ENCODE data around the gene DDAH1.

Gene DDAH1

GRCh38 chr1:85397490-85398032, 67.4 kb downstream of the DDAH1 start:
- no peak for DNase-seq

DNA sequence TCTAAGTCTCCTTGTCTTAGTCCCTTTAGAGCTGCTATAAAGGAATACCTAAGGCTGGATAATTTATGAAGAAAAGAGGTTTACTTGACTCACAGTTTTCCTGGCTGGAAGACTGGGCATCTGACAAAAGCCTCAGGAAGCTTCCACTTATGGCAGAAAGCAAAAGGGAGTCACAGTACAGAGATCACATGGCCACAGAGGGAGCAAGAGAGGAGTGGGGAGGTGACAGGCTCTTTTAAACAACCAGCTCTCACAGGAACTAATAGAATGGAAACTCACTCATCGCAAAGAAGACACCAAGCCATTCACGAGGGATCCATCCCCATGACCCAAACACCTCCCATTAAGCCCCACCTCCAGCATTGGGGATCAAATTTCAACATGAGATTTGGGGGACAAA, 68.8 kb downstream of the DDAH1 start:
- DNase-seq: no peak

DNA sequence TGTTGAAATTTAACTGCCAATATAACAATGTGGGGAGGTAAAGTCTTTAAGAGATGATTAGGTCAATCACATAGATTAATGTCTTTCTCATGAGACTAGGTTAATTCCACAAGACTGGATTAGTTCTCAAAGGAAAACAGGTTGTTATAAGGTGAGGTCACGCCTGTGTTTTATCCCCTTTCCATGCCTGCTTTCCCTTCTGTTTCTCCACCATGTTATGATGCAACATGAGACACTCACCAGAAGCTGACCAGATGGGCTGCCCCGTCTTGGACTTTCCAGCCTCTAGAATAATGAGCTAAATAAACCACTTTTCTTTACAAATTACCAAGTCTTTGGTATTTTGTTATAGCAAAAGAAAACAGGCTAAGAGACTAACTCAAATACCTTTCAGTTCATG, 70.8 kb downstream of the DDAH1 start:
- DNase-seq: no peak

DNA sequence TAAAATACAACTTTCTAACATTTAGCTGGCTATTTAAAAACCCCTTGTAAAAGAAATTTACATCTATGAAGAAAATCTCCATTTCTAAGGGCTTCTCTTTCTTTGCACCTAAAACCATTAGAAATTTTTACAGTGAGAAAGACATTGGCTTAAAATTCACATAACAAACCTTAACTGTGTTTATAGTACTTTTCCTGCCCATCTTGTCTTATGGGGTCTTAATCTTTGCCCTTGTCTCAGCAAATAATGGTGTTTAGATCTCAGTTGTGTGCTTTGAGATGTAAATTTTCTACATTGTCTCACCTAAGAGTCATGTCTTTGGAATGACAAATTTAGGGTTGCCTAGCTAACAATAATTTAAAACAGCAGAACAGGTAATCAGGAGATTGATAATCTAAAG, 71.5 kb downstream of the DDAH1 start:
- DNase-seq: no peak

GRCh38 chr1:85388416-85388815, 76.5 kb downstream of the DDAH1 start:
- no peak for DNase-seq

- no peak for DNase-seq
Observed at GRCh38 chr1:85387781-85388180, 77.2 kb downstream of the DDAH1 start.

DNA sequence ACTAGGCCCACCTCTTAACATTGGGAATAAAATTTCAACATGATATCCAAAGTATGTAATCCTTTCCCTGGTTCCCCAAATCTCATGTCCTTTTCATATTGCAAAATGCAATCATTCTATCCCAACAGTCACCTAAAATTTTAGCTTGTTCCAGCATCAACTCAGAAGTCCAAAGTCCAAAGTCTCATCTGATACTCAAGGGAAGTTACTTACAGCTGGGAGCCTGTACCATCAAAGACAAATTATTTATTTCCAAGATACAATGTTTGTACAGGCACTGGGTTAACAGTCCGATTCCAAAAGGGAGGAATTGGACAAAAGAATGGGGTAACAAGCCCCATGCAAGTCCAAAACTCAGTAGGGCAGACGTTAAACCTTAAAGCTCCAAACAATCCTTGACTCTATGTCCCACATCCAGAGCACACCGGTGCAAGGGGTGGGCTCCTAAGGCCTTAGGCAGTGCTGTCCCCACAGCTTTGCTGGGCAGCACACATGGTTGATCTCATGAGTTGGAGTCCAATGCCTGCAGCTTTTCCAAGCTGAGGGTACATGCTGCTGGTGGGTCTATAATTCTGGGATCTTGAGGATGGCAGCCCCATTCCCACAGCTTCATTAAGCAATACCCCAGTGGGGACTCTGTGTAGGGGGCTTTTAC, 78.8 kb downstream of the DDAH1 start:
- DNase-seq: no peak

- DNase-seq: no peak
Observed at GRCh38 chr1:85379203-85380136, 85.5 kb downstream of the DDAH1 start.

DNA sequence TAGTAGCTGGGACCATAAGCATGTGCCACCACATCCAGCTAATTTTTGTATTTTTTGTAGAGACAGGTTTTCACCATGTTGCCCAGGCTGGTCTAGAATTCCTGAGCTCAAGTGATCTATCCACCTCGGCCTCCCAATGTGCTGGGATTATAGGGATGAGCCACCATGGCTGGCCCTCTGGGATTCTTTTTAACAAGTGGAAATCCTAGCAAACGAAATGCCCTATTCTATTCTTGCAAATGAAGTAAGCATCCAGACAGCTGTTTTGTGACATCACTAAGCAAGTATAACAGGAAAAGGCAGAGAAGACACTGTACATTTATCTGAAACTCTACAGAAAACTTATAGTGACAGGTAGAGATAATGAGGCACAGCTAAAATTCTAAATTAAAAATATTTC, 86.4 kb downstream of the DDAH1 start:
- no peak for DNase-seq

GRCh38 chr1:85376356-85376755, 88.6 kb downstream of the DDAH1 start:
- peak in 2 of 56 donors; percentile 3 to 15 for DNase-seq

DNA sequence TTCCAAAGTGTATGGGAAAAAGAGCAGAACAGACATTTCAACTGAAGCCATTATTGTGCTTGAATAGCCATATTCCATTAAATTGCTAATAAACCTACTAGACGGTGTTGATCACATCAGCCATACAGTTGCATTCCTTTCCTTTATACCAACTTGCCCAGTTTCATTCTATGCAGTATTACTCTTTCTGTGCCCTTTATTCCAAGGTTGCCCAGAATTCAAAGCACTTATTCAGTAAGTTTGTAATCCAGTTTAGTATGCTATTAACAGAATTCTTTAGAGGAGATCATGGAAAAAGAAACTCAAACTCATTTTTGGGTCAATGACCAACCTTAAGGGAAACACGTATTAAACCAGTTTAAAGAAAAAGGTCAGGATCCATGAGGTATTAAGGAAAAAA, 89.5 kb downstream of the DDAH1 start:
- no peak for DNase-seq

- no peak for DNase-seq
Observed at GRCh38 chr1:85374160-85374559, 90.8 kb downstream of the DDAH1 start.

- no peak for DNase-seq
Observed at GRCh38 chr1:85373378-85373708, 91.6 kb downstream of the DDAH1 start.

- DNase-seq: no peak
Observed at GRCh38 chr1:85372683-85373377, 92.1 kb downstream of the DDAH1 start.

GRCh38 chr1:85371021-85371420, 93.9 kb downstream of the DDAH1 start:
- no peak for DNase-seq

- DNase-seq: no peak
Observed at GRCh38 chr1:85368073-85368770, 96.7 kb downstream of the DDAH1 start.

DNA sequence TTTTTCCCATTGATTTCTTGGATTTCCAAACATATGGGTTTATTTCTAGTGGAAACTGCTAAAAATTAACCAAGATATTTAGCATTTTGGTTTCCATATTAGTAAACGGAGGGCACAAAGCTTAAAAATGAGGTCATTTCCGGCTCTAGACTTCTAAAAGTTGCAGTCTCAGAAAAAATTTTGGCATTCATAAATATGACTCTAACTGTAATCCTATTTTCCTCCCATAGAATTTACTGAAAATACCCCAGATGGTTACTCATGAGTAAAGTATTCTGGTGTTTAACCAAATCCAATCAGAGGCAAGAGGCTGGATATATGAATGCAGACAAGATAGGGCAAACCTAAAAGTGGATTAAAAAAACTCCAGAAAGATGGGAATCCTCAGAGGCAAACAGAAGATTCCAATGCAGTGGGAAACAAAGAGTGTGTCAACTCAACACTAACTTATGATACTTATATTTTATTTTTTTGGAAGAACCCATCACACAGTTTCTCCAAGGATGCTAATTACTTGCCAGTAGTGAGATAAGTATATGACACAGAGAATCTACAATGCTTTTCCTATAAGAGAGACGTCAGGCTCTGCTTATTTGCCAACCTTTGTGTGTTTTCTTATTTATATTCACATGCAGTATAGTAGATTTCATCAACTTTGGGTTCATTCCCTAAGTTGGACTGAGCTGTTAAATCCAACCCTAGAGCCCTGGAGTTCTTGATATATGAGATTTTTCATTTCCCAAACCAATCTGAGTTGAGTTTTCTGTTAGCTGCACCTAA, 98.4 kb downstream of the DDAH1 start:
- DNase-seq: no peak

DNA sequence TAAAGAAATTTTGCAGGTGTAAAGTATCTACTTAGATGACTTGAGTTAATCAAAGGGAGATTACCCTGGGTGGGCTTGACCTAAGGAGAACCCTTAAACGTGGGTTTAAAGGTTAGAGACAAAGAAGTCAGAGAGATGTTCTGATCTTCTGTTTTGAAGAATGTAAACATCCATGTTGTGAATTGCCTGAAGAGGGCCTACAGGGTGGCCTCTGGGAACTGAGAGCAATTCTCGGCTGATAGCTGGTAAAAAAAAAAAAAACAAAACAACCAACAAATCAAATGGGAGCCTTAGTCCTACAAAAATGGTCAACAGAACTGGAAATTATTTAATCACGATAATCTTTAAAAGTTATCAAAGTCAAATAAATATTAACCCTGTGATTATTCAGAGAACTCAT, 99.1 kb downstream of the DDAH1 start:
- DNase-seq: no peak

DNA sequence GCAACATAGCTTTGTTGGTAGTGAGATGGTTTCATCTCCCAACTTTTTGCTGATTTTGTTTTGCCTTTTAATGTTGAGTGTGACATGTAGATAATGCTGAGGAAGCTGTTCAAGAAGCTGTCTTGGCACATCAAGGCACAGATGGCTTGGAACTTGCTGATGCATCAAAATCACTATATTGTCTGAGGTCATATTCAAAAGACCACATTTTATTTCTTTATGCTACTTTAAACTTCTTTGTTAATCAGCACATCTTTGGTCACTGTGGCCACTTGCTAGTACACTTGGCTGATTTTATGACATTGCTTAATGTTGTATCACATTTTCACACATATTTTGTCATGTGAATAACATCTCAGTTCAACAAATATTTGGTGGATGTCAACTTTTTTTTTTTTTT, 101.4 kb downstream of the DDAH1 start:
- no peak for DNase-seq

- no peak for DNase-seq
Observed at GRCh38 chr1:85363092-85363491, 101.9 kb downstream of the DDAH1 start.

Data from nucleus accumbens (tissue), 56 donors.